ENCODE measurements around the gene CSF2.

GRCh38 chr5:132072528-132072927 lies 1.1 kb upstream of the CSF2 start:
- TF ChIP-seq CTCF (optimal IDR thresholded peaks at IDR 0.05 in 1 of 3, IDR thresholded peaks at IDR 0.05 in 1 of 3, conservative IDR thresholded peaks at IDR 0.05 in 1 of 3; ENCODE audit: extremely low read depth in 1 of 3, insufficient read depth in 2 of 3, low read length in 3 of 3), result no peak
- no peak for TF ChIP-seq EZH2 (IDR thresholded peaks at IDR 0.05; ENCODE audit: low read length)

Measured in keratinocyte (primary cell).